ENCODE measurements around the gene ICAM4.

GRCh38 chr19:10279737-10280442 lies 6.9 kb upstream of the ICAM4 start:
- TF ChIP-seq CTCF (CRISPR knock-in tag; IDR thresholded peaks at IDR 0.05): no peak
- TF ChIP-seq THRA (CRISPR knock-in tag; IDR thresholded peaks at IDR 0.05; ENCODE audit: borderline replicate concordance): no peak
- no peak for TF ChIP-seq ZNF317 (CRISPR knock-in tag; IDR thresholded peaks at IDR 0.05)
- TF ChIP-seq ZNF274 (CRISPR knock-in tag; IDR thresholded peaks at IDR 0.05): no peak
- TF ChIP-seq ZBTB1 (CRISPR knock-in tag; IDR thresholded peaks at IDR 0.05; ENCODE audit: borderline replicate concordance): no peak
- TF ChIP-seq BRF2 (CRISPR knock-in tag; IDR thresholded peaks at IDR 0.05): no peak
- no peak for TF ChIP-seq CREB1 (IDR thresholded peaks at IDR 0.05)
- TF ChIP-seq CREB1 (CRISPR knock-in tag; IDR thresholded peaks at IDR 0.05): no peak
- TF ChIP-seq NFE2 (CRISPR knock-in tag; IDR thresholded peaks at IDR 0.05): no peak
- no peak for TF ChIP-seq MED1 (CRISPR knock-in tag; IDR thresholded peaks at IDR 0.05)
- no peak for TF ChIP-seq REST (IDR thresholded peaks at IDR 0.05; ENCODE audit: borderline replicate concordance in 1 of 2, low read depth in 1 of 2, low read length in 2 of 2)
- TF ChIP-seq ELF4 (CRISPR knock-in tag; IDR thresholded peaks at IDR 0.05; ENCODE audit: borderline replicate concordance): no peak
- no peak for TF ChIP-seq ZNF329 (CRISPR knock-in tag; IDR thresholded peaks at IDR 0.05; ENCODE audit: low read depth)
